Right hindlimb (tissue), 1 donor: ENCODE measurements around the gene DNAH12.
"Not testable (repeated sequence)": the region's sequence is repeated elsewhere in the genome, so short reads cannot be mapped to it uniquely, and the experiment has no call there.

Experiments used
- DNase-seq: peaks from one replicate; pipeline ENCODE4 v3.0.0-alpha.2; 2018

The DNAH12 gene

DNA sequence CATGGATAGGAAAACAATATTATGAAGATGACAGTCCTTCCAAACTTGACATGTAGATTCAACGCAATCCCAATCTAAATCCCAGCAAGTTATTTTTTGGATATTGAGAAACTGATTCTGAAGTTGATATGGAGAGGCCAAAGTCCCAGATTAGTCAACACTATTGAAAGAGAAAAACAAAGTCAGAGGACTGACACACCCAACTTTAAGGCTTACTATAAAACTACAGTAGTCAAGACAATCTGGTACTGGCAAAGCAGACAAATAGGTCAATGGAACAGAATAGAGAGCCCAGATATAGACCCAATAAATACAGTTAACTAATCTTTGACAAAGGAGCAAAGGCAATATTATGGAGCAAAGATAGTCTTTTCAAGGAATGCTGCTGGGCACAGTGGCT is 132.4 kb downstream of the DNAH12 start:
- DNase-seq, result no peak

- no peak for DNase-seq
Observed at GRCh38 chr3:57409471-57409870, 134.7 kb downstream of the DNAH12 start.

- DNase-seq, result no peak
Observed at GRCh38 chr3:57402675-57403074, 141.5 kb downstream of the DNAH12 start.

DNA sequence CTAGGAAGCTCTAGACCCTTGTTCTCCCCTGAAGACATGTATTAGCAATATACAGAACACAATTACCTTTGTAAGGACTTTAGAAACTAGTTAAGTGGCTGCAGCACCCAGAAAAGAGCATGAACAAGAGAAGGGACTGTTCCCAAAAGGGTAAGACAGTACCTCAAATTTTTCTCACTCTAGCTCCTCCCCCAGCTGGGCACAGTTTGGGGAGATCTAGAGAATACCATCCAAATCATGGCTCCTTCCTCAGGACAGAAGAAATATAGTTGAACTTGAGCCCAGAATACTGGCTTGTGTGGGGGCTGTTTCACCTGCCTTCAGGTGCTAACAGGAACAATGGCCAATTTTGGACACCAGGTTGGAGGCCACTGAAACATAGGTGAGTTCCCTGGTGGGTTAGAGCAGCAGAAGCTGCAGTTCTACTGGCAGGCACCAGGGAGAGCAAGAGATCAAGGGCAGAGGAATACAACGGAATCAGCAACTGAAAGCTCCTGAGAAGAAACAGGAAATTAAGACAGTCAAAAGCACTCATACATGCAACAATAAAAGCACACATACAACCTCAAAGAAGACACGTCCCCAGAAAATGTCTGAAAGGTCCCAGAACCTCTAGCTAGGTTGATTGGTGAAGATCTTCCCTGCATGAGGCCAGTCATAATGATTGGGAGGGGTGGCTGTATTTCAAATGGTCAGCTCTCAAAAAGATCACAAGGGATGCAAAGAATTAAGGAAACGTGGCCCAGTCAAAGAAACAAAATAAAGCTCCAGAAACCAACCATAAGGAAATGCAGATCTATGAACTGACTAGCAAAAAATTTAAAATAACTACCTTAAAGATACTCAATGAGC is 146.7 kb downstream of the DNAH12 start:
- DNase-seq, result peak; percentile 21

DNA sequence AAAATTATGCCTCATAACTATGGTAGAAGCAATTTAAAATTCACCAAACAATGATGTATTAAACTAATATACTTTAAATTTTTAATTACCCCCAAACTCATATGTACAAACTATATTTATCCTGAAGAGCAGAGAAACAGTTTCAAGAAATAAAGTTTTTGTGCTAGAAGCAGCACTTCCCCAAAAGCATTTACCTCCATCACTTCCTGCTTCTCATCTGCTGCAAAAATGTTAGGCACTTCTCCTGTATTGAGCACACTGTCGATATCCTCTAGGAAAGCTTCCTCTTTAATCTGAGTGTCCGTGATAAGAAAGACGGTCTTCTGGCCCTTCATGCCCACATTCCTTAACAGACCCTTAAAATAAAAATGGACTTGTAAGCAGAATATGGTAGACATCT is 150.2 kb downstream of the DNAH12 start:
- no peak for DNase-seq

DNA sequence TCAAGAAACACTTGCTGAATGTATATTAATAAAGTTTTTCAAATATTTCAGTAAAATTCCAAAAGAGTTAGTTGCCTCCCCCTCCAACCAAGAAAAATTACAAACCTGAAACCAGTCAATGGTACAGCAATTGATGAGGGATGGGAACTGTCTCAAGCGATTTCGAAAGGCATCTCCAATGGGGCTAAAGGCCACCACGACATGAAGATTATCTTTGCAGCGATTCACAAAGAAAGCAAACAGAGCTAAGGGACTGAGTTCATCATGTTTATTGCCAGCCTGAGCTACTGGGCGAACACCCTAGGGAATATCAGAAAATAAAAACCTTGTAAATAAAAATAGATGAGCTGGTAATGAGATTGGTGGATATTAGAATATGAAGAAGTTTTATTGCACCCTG is 152.4 kb downstream of the DNAH12 start:
- no peak for DNase-seq

GRCh38 chr3:57389271-57389670 is 154.9 kb downstream of the DNAH12 start:
- DNase-seq, result no peak

- no peak for DNase-seq
Observed at GRCh38 chr3:57386307-57386706, 157.8 kb downstream of the DNAH12 start.

DNA sequence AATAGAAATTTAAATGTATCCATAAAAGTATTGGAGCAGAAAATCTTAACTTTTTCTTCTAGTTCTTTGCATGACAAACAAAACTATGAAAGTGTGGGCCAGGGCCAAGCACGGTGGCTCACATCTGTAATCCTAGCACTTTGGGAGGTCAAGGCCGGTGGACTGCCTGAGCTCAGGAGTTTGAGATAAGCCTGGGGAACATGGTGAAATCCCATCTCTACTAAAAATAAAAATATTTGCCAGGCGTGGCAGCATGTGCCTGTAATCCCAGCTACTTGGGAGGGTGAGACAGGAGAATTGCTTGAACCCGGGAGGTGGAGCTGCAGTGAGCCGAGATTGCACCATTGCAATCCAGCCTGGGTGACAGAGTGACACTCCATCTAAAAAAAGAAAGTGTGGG is 158.6 kb downstream of the DNAH12 start:
- no peak for DNase-seq

- no peak for DNase-seq
Observed at GRCh38 chr3:57383838-57384237, 160.3 kb downstream of the DNAH12 start.

DNA sequence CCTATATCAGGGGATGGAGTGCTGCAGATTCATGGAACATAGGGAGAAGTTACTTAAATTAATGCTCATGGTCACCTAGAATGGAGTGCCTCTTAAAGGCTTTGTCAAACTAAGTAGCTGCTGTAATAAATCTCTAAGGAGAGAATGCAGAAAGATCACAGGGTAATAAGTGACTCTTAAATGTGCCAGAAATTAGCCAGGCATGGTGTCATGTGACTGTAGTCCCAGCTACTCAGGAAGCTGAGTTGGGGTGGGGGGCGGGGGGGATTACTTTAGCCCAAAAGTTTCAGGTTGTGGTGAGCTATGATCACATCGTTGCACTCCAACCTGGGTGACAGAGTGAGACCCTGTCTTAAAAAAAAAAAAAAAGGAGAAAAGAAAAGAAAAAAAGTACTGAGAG is 160.7 kb downstream of the DNAH12 start:
- no peak for DNase-seq

- no peak for DNase-seq
Observed at GRCh38 chr3:57382933-57383332, 161.2 kb downstream of the DNAH12 start.

- DNase-seq, result no peak
Observed at GRCh38 chr3:57370341-57370740, 173.8 kb downstream of the DNAH12 start.

DNA sequence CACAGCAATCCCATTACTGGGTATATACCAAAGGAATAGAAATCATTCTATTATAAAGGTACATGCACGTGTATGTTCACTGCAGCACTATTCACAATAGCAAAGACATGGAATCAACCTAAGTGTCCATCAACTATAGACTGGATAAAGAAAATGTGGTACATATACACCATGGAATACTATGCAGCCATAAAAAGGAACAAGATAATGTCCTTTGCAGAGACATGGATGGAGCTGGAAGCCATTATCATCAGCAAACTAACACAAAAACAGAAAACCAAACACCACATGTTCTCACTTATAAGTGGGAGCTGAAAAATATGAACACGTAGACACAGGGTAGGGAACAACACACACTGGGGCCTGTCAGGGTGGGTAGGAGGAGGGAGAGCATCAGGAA is 179.1 kb downstream of the DNAH12 start:
- not testable (repeated sequence) for DNase-seq

DNA sequence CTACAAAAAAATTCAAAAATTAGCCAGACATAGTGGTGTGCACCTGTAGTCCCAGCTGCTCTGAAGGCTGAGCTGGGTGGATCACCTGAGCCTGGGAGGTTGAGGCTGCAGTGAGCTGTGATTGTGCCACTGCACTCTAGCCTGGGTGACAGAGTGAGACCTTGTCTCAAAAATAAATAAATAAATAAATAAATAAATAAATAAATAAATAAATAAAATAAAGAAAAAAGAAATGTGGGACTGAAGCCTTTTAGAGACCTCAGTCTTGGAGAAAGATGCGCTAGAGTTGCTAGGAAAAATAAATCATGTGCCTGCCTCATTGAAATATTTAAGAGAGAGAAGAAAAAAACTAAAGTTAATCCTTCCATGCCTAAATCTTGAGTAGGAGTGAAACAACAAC is 187.9 kb downstream of the DNAH12 start:
- not testable (repeated sequence) for DNase-seq

- no peak for DNase-seq
Observed at GRCh38 chr3:57354768-57355167, 189.4 kb downstream of the DNAH12 start.

- DNase-seq, result no peak
Observed at GRCh38 chr3:57350271-57350670, 193.9 kb downstream of the DNAH12 start.

GRCh38 chr3:57339071-57339642 is 205.0 kb downstream of the DNAH12 start:
- DNase-seq, result not testable (repeated sequence)

DNA sequence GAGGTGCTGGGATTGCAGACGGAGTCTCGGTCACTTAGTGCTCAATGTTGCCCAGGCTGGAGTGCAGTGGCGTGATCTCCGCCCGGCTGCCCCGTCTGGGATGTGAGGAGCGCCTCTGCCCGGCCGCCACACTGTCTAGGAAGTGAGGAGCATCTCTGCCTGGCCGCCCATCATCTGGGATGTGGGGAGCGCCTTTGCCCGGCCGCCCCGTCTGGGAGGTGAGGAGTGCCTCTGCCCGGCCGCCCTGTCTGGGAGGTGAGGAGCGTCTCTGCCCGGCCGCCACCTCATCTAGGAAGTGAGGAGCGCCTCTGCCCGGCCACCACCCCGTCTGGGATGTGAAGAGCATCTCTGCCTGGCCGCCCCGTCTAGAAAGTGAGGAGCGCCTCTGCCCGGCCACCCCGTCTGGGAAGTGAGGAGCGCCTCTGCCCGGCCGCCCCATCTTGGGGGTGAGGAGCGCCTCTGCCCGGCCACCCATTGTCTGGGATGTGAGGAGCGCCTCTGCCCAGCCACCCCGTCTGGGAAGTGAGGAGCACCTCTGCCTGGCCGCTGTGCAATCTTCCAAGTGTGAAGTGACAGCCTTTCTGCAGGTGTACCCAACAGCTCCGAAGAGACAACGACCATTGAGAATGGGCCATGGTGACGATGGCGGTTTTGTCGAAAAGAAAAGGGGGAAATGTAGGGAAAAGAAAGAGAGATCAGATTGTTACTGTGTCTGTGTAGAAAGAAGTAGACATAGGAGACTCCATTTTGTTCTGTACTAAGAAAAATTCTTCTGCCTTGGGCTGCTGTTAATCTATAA is 205.7 kb downstream of the DNAH12 start:
- not testable (repeated sequence) for DNase-seq

GRCh38 chr3:57335283-57335938 is 208.7 kb downstream of the DNAH12 start:
- no peak for DNase-seq

GRCh38 chr3:57331078-57331610 is 213.0 kb downstream of the DNAH12 start:
- DNase-seq, result no peak

GRCh38 chr3:57326498-57326897 is 217.6 kb downstream of the DNAH12 start:
- DNase-seq, result not testable (repeated sequence)

GRCh38 chr3:57314204-57314603 is 229.9 kb downstream of the DNAH12 start:
- DNase-seq, result no peak
